ENCODE data around the gene DMBX1.
A peak's percentile ranks its signal among the peaks of the same experiment; 100 is the strongest.

Gene DMBX1

DNA sequence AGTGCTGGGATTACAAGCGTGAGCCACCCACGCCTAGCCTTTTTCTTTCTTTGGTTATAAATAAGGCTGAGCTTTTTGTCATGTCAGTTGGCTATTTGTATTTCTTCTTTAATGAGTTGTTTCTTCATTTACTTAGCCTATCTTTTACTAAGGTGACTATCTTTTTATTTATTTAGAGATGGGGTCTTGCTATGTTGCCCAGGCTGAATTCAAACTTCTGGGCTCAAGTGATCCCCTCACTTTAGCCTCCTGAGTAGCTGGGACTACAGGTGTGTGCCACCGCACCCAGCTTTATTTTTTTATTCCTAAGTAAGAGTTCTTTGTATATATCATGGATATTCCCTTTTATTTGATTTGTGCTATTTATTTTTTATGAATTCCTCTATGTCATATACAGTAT, 11.9 kb downstream of the DMBX1 start:
- no peak for TF ChIP-seq CTCF (conservative IDR thresholded peaks at IDR 0.05; ENCODE audit: control insufficient read depth, insufficient read depth, low read depth, low read length)
- no peak overlapping the region for H3K4me3 ChIP-seq (ENCODE audit: control insufficient read depth, low read depth, low read length)
- DNase-seq (ENCODE audit: low read depth) = no peak

DNA sequence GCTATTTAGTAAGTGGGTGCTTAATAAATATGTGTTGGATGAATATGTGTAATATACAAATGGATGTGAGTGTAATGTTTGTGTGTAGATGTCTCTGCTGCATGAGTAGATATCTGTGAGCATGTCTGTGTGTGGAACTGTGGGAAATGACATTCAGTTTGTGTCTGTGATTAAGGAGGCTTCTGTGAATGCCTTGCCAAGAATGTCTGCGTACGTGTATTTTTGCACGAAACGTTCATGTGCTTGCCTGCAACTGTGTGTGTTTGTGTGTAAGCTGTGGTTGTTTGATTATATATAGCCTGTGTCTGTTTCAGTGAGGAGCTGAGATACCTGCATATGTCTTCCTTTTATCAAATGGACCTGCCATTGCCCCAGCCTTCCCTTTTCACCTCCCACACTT, 13.8 kb downstream of the DMBX1 start:
- TF ChIP-seq CTCF (conservative IDR thresholded peaks at IDR 0.05; ENCODE audit: control insufficient read depth, insufficient read depth, low read depth, low read length) = no peak
- H3K4me3 ChIP-seq (ENCODE audit: control insufficient read depth, low read depth, low read length) = no peak overlapping the region
- DNase-seq (ENCODE audit: low read depth) = no peak

DNA sequence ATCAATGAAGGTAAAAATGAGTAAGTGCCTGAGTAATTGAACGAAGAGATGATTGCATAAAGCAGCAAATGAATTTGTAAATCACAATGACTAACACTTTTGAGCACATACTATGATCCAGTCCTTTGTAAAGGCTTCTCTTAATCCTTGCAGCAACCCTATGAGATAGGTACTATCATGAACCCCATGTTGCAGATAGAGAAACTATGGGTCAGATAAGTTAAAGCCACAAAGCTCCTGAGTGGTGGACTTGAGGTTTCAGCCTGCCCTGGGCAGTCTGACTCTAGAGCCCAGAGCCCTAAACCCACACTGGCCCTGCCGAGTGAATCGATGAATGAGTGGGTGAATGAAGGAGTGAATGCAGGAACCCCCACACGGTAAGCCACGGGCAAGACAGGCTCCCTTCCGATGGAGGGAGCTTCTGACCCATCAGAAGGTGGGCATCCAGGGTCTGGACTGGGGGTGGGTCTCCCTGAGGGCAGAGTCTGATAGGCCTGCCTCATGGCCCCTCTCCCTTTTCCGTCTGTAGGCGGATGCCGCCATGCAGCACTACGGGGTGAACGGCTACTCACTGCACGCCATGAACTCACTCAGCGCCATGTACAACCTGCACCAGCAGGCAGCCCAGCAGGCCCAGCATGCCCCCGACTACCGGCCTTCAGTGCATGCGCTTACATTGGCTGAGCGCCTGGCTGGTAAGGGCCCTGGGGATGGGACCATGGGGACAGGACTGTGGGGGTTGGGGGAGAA, 17.0 kb downstream of the DMBX1 start:
- no peak for TF ChIP-seq CTCF (conservative IDR thresholded peaks at IDR 0.05; ENCODE audit: control insufficient read depth, insufficient read depth, low read depth, low read length)
- no peak overlapping the region for H3K4me3 ChIP-seq (ENCODE audit: control insufficient read depth, low read depth, low read length)
- peak; percentile 55 for DNase-seq (ENCODE audit: low read depth)

DNA sequence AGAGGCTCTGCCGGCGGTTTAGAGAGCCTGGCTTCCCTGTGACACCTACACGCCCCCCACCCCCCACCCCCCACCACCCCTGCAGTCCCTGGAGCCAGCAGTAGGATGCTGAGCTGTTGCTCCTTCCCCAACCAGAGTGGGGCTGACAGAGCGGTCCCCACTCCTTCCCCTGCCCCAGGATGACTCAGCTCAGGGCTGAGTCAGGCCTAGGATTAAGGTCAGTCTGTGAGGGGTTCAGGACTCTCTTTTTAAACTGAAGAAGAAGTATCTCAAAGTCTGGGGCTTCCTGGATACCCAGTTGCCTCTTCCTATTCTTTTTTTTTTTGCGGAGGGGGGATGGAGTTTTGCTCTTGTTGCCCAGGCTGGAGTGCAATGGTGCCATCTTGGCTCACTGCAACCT, 19.1 kb downstream of the DMBX1 start:
- DNase-seq (ENCODE audit: low read depth) = peak; percentile 49
- TF ChIP-seq CTCF (conservative IDR thresholded peaks at IDR 0.05; ENCODE audit: control insufficient read depth, insufficient read depth, low read depth, low read length) = no peak
- H3K4me3 ChIP-seq (ENCODE audit: control insufficient read depth, low read depth, low read length) = no peak overlapping the region

DNA sequence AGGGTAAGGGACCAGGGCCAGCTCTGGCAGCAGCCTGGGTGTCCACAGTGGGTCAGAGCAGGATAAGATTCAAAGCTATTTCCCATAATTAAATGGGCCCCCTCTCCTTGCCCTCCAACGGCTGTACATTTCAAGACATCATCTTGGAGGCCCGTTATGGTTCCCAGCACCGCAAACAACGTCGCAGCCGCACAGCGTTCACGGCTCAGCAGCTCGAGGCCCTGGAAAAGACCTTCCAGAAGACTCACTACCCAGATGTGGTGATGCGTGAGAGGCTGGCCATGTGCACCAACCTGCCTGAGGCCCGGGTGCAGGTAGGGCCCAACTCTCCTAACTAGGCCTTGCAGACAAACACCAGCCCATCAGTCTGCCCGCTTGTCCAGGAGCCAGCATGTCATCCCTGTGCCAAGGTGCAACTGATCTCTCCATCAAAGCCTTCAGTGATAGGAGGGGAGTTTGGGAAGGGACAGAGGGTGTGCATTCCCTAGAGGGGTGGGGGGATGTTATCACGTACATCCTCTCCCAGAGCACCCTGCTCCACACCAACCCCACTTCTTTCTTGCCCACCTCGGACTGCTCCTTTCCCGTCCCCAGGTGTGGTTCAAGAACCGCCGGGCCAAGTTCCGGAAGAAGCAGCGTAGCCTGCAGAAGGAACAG, 20.8 kb downstream of the DMBX1 start:
- no peak for TF ChIP-seq CTCF (conservative IDR thresholded peaks at IDR 0.05; ENCODE audit: control insufficient read depth, insufficient read depth, low read depth, low read length)
- H3K4me3 ChIP-seq (ENCODE audit: control insufficient read depth, low read depth, low read length) = no peak overlapping the region
- no peak for DNase-seq (ENCODE audit: low read depth)

GRCh38 chr1:46510998-46511365, 21.3 kb downstream of the DMBX1 start:
- DNase-seq (ENCODE audit: low read depth) = no peak
- TF ChIP-seq CTCF (conservative IDR thresholded peaks at IDR 0.05; ENCODE audit: control insufficient read depth, insufficient read depth, low read depth, low read length) = no peak
- H3K4me3 ChIP-seq (ENCODE audit: control insufficient read depth, low read depth, low read length) = no peak overlapping the region

All from fibroblast of mammary gland (primary cell).